HEK293T (cell line): ENCODE results near the gene AGAP3.

ENCODE experiments used
- BHLHE40 ChIP-seq: fragments of 450-650 bp; IDR thresholded peaks from 2 replicates; pipeline ENCODE4 v1.6.1; 2016; ENCODE audit warnings: mild to moderate bottlenecking, moderate library complexity, borderline replicate concordance
- FOXM1 ChIP-seq: fragments of 450-650 bp; IDR thresholded peaks from 2 replicates; pipeline ENCODE4 v1.6.1; 2017; ENCODE audit warnings: mild to moderate bottlenecking, borderline replicate concordance

DNA sequence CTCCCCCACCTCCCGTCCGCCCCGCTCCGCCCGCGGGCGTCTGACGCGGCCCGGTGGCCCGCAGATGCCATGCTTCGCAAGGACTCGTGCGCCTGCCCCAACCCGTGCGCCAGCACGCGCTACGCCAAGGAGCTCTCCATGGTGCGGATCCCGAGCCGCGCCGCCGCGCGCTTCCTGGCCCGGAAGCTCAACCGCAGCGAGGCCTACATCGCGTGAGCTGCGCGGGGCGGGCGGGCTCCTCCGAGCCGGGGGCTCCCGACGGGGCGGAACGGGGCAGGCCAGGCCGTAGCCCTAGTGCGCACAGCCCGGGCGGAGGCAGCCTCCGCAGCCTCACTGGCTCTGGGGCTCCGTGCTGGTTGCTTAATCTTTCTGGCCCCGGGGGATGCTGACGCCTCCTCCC is 35.2 kb upstream of the AGAP3 start:
- TF ChIP-seq BHLHE40 (no peak), FOXM1 (no peak)
